GM12874 (cell line): ENCODE data around the gene TTC21A.
A peak's percentile ranks its signal among the peaks of the same experiment; 100 is the strongest.

Experiments
- CTCF ChIP-seq: IDR thresholded peaks from 2 replicates; pipeline ENCODE4 v1.5.1; 2011; ENCODE audit warnings: low read depth, mild to moderate bottlenecking, control low read depth, low read length, moderate library complexity; ENCODE audit not compliant: insufficient read depth

The TTC21A gene

GRCh38 chr3:39121621-39122020 lies 14.1 kb downstream of the TTC21A start:
- TF ChIP-seq CTCF = no peak

- TF ChIP-seq CTCF = no peak
Measured at GRCh38 chr3:39122813-39123212, 15.3 kb downstream of the TTC21A start.

- no peak for TF ChIP-seq CTCF
Measured at GRCh38 chr3:39124876-39125840, 17.7 kb downstream of the TTC21A start.

- TF ChIP-seq CTCF = no peak
Measured at GRCh38 chr3:39125841-39126500, 18.5 kb downstream of the TTC21A start.

GRCh38 chr3:39126532-39127071 lies 19.1 kb downstream of the TTC21A start:
- TF ChIP-seq CTCF = 0 out of 2 replicates have a peak, but pooled peaks have one; percentile 18

GRCh38 chr3:39127269-39127907 lies 19.9 kb downstream of the TTC21A start:
- TF ChIP-seq CTCF = no peak

GRCh38 chr3:39127908-39128304 lies 20.4 kb downstream of the TTC21A start:
- no peak for TF ChIP-seq CTCF
